Prostate gland (tissue), 2 donors: ENCODE data around the gene GADD45B. TPM values are rescaled to one million over a fixed set of nuclear protein-coding genes. Genes with fewer than 3 reads are reported as not detected.

Experiments used
- DNase-seq: peaks from one replicate; pipeline ENCODE4 v3.0.0-alpha.2; 2019; ENCODE audit warnings: low spot score
- H3K27ac ChIP-seq, 2 donors: fragments of 200-600 bp; sonication (generic); 2 replicates each; pipeline ENCODE4 v1.5.1; 2017 to 2019
- H3K27me3 ChIP-seq: fragments of 200-600 bp; sonication (generic); replicated peaks from 2 replicates; pipeline ENCODE4 v1.5.1; 2019; ENCODE audit not compliant: insufficient read depth
- H3K36me3 ChIP-seq, 2 donors: fragments of 200-600 bp; sonication (generic); 1 replicate in 1 of 2; 2 replicates in 1 of 2; pipeline versions ENCODE4 v1.5.1 to v1.8.1; 2017 to 2019
- H3K4me1 ChIP-seq: fragments of 200-600 bp; sonication (generic); replicated peaks from 2 replicates; pipeline ENCODE4 v1.5.1; 2019
- H3K4me3 ChIP-seq, 2 donors: fragments of 200-600 bp; sonication (generic); 2 replicates each; pipeline ENCODE4 v1.5.1; 2017 to 2019
- H3K9me3 ChIP-seq: fragments of 200-600 bp; sonication (generic); 2 replicates; pipeline ENCODE4 v1.5.1; 2017
- CTCF ChIP-seq, 4 experiments: fragments of 200-600 bp in 2 of 4; fragments of 450-650 bp in 2 of 4; sonication (generic) in 2 of 4; IDR thresholded peaks; 1 replicate in 3 of 4; 2 replicates in 1 of 4; pipeline ENCODE4 v1.5.1; 2016 to 2019; ENCODE audit warnings: antibody characterized with exemption in 4 of 4, mild to moderate bottlenecking in 2 of 4, moderate library complexity in 2 of 4
- POLR2A ChIP-seq: fragments of 450-650 bp; IDR thresholded peaks from one replicate; pipeline ENCODE4 v1.6.1; 2016; ENCODE audit warnings: antibody characterized with exemption, mild to moderate bottlenecking
- POLR2AphosphoS5 ChIP-seq: sonication (generic); formaldehyde crosslinking; IDR thresholded peaks from one replicate; pipeline ENCODE4 v1.6.1; 2017; ENCODE audit warnings: antibody characterized with exemption
- WGBS: methylation state at CpG from one replicate; pipeline ENCODE4 v1.1.5; 2018; 5-methylcytosine and 5-hydroxymethylcytosine counted together
- intact Hi-C: fragments of 100-400 bp; cut with DNase I; formaldehyde crosslinking; loops from one replicate; pipeline ENCODE4 v1.14.2; 2022
- total RNA-seq, 2 donors: library from RNA; depleted of rRNA; stranded (reverse); fragments of >200 nt; gene quantifications; one replicate each; pipeline ENCODE4 v1.1.0, GENCODE V29; 2016

GADD45B gene
- total RNA-seq, 2 donors from 2014 or later = 90.7 to 94.6 TPM

- Histone ChIP-seq H3K27ac (no peak overlapping the region), H3K4me3 (no peak overlapping the region), H3K27me3 (no peaks in the 10 kb centered on the region), H3K4me1 (peaks cover 19% of the 10 kb centered on the region), H3K9me3 (no peaks in the 10 kb centered on the region), H3K36me3 (no peaks in the 10 kb centered on the region)
- DNase-seq = no peak
- intact Hi-C loops = no loop called here
- TF ChIP-seq POLR2AphosphoS5 = no peak
- no peak for TF ChIP-seq CTCF (IDR thresholded peaks at IDR 0.05)
- TF ChIP-seq POLR2A = no peak
- 87% methylated on average over 12 of the region's 12 CpGs for WGBS
These were observed 11.2 kb downstream of the GADD45B start for GRCh38 chr19:2487090-2487489.

- WGBS = 40% methylated on average over 15 of the region's 15 CpGs
- intact Hi-C loops = no loop called here
- Histone ChIP-seq H3K9me3 (no peaks in the 10 kb centered on the region), H3K36me3 (no peaks in the 10 kb centered on the region), H3K27ac (no peak overlapping the region), H3K4me3 (no peak overlapping the region), H3K27me3 (no peaks in the 10 kb centered on the region), H3K4me1 (peaks cover 19% of the 10 kb centered on the region)
- TF ChIP-seq POLR2AphosphoS5 (no peak), CTCF (IDR thresholded peaks at IDR 0.05) (no peak), POLR2A (no peak)
- no peak for DNase-seq
These were observed 11.9 kb downstream of the GADD45B start for GRCh38 chr19:2487842-2488241.

DNA sequence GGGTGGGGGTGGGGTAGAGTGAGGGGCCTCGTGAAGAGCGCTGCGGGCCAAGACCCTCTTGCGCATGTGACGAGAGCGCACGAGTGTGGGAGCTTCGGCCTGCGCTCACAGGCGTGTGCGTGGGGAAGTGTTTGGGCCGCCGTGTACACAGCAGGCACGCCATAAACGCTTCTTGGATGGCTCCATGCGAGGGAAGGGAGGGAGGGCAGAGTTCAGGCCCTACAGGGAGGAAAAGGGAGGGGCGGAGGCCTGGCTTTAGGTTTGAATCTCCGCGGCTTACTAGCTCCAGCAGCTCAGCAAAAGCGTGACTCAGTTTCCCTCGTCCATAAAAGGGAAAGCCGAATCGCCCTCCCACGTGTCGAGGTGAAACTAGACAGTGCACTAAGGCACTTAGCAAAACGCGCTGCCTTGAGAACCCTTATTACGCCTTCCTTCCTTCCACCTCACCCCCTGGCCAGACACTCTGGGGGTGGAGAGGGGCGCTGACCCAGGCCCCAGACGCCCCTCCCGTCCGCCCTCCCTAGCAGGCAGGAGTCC lies 12.5 kb downstream of the GADD45B start:
- TF ChIP-seq POLR2AphosphoS5 = no peak
- TF ChIP-seq CTCF (IDR thresholded peaks at IDR 0.05) = no peak
- TF ChIP-seq POLR2A = no peak
- WGBS = 17% methylated on average over 32 of the region's 32 CpGs
- Histone ChIP-seq H3K4me1 (peaks cover 19% of the 10 kb centered on the region), H3K27me3 (no peaks in the 10 kb centered on the region), H3K4me3 (peak overlapping the region; percentile 28 to 36), H3K9me3 (no peaks in the 10 kb centered on the region), H3K36me3 (no peaks in the 10 kb centered on the region), H3K27ac (peak overlapping the region in 1 of 2 donors; percentile 32)
- intact Hi-C loops = no loop called here
- DNase-seq = no peak

- intact Hi-C loops = no loop called here
- Histone ChIP-seq H3K4me1 (peaks cover 19% of the 10 kb centered on the region), H3K9me3 (no peaks in the 10 kb centered on the region), H3K27ac (peak overlapping the region in 1 of 2 donors; percentile 32), H3K4me3 (peak overlapping the region; percentile 28 to 36), H3K27me3 (no peaks in the 10 kb centered on the region), H3K36me3 (no peaks in the 10 kb centered on the region)
- 12% methylated on average over 15 of the region's 78 CpGs for WGBS
- TF ChIP-seq POLR2AphosphoS5 (no peak), CTCF (IDR thresholded peaks at IDR 0.05) (peak in 2 of 4 experiments; percentile 2 to 19)
- DNase-seq = no peak
These were observed 13.2 kb downstream of the GADD45B start for GRCh38 chr19:2488942-2489731.

DNA sequence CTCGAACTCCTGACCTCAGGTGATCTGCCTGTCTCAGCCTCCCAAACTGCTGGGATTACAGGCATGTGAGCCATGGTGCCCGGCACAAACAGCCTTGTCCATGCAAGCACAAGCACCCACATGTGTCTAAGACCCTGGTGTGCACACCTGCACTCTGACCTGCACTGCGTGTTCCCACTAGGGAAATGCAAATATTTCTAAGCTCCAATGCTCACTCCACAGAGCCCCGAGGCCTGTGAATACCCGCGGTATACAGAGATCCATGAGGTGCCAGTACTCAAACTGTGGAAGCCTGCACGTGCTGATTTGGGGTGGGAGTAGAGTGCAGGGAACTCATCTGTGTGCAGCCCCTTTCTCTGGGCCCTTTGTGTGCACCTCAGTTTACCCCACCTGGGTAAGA lies 14.7 kb downstream of the GADD45B start:
- Histone ChIP-seq H3K4me1 (peaks cover 24% of the 10 kb centered on the region), H3K36me3 (no peaks in the 10 kb centered on the region), H3K4me3 (no peak overlapping the region), H3K9me3 (no peaks in the 10 kb centered on the region), H3K27me3 (no peaks in the 10 kb centered on the region), H3K27ac (no peak overlapping the region)
- WGBS = 75% methylated on average over 7 of the region's 7 CpGs
- intact Hi-C loops = no loop called here
- no peak for DNase-seq
- TF ChIP-seq POLR2A = no peak
- TF ChIP-seq CTCF (IDR thresholded peaks at IDR 0.05) = no peak
- TF ChIP-seq POLR2AphosphoS5 = no peak
